T-helper 2 cell treated with Interferon-gamma antibody and Interleukin-4, amounts not matched to agents 5 μg/mL and 100 μg/mL, for 36 hours (primary cell): ENCODE measurements around the gene RC3H1.

Experiments
- DNase-seq: peaks from one replicate; pipeline ENCODE4 v3.0.0; 2021; ENCODE audit warnings: low spot score
- H3K27ac Mint-ChIP-seq: one replicate; pipeline ENCODE4 v1.8.0; 2021; ENCODE audit warnings: mild to moderate bottlenecking, mixed read lengths
- H3K27me3 Mint-ChIP-seq: one replicate; pipeline ENCODE4 v1.8.0; 2021; ENCODE audit warnings: low read depth, mixed read lengths
- H3K36me3 Mint-ChIP-seq: one replicate; pipeline ENCODE4 v1.8.0; 2021; ENCODE audit warnings: low read depth, mixed read lengths
- H3K4me1 Mint-ChIP-seq: one replicate; pipeline ENCODE4 v1.8.0; 2021; ENCODE audit warnings: low read depth, mixed read lengths
- H3K4me3 Mint-ChIP-seq: one replicate; pipeline ENCODE4 v1.8.0; 2022; ENCODE audit warnings: mild to moderate bottlenecking, moderate library complexity, mixed read lengths
- H3K9me3 Mint-ChIP-seq: one replicate; pipeline ENCODE4 v1.8.0; 2021; ENCODE audit warnings: mixed read lengths

The RC3H1 gene

DNA sequence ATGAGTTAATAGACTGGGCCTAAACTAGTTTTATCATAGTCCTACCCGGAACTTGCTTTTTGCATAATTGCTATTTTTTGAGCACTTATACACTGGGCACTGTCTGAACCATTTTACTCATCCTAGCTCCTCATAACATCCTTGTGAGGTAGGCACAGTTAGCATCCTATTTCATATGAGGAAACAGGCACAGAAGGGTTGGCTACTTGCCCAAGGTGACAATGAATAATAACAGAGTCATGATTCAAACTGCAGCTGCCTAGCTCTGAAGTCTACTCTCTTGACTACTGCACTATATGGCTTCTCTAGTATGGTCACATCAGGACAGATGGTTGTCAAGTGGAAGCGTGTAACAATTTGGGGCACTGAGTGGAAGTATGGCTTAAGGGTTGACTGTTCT is 18.2 kb upstream of the RC3H1 start:
- peaks cover 2% of the 10 kb centered on the region for H3K27me3 Mint-ChIP-seq
- no peak overlapping the region for H3K27ac Mint-ChIP-seq
- H3K4me3 Mint-ChIP-seq, result no peak overlapping the region
- H3K9me3 Mint-ChIP-seq, result no peaks in the 10 kb centered on the region
- no peak for DNase-seq
- H3K36me3 Mint-ChIP-seq, result no peaks in the 10 kb centered on the region
- no peaks in the 10 kb centered on the region for H3K4me1 Mint-ChIP-seq

- no peak for DNase-seq
- Mint-ChIP-seq H3K4me3 (no peak overlapping the region), H3K36me3 (no peaks in the 10 kb centered on the region), H3K4me1 (no peaks in the 10 kb centered on the region), H3K27ac (no peak overlapping the region), H3K27me3 (peaks cover 4% of the 10 kb centered on the region), H3K9me3 (no peaks in the 10 kb centered on the region)
Observed at GRCh38 chr1:174039027-174039426, 16.9 kb upstream of the RC3H1 start.

- Mint-ChIP-seq H3K27me3 (peaks cover 13% of the 10 kb centered on the region), H3K36me3 (no peaks in the 10 kb centered on the region), H3K27ac (no peak overlapping the region), H3K4me1 (no peaks in the 10 kb centered on the region), H3K4me3 (no peak overlapping the region), H3K9me3 (no peaks in the 10 kb centered on the region)
- DNase-seq, result no peak
Observed at GRCh38 chr1:174036798-174037197, 14.6 kb upstream of the RC3H1 start.

DNA sequence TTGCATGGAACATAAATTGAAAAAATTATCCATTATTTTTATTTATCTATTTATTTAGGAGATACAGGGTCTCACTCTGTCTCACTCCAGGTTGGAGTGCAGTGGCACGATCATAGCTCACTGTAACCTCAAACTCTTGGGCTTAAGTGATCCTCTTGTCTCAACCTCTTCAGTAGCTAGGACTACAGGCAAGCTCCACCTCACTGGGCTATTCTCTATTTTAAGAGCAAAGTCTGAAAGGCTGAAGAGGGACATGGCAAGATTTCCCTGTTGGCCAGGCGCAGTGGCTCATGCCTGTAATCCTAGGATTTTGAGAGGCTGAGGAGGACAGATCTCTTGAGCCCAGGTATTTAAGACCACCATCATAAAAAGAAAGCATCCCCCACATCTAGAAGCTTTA is 14.0 kb upstream of the RC3H1 start:
- Mint-ChIP-seq H3K27ac (no peak overlapping the region), H3K4me3 (no peak overlapping the region), H3K27me3 (peaks cover 18% of the 10 kb centered on the region), H3K9me3 (no peaks in the 10 kb centered on the region), H3K36me3 (no peaks in the 10 kb centered on the region), H3K4me1 (no peaks in the 10 kb centered on the region)
- DNase-seq, result no peak

DNA sequence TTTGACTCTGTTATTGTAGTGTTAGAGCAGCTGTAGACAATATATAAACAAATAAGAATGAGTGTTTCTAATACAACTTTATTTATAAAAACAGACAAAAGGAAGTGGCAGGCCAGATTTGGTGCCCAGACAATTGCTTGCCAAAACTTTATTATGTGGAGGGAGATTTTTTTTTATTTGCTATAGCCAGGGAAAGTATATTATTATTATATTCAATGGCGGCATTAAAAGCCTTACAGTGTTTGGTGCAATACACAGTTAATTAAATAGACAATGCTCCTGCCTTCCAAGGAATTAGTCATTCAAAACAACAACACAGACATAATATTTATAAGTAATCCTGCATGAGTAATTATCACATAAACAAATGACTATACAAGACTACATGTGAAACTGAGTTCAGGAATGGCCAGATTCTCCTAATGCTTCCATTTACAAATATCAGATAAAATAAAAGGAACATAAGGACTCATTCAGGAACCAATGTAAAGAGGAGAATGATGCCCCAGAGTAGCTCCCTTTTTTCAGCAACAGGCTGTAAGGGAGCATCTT is 10.6 kb upstream of the RC3H1 start:
- Mint-ChIP-seq H3K27ac (no peak overlapping the region), H3K4me1 (no peaks in the 10 kb centered on the region), H3K4me3 (no peak overlapping the region), H3K9me3 (no peaks in the 10 kb centered on the region), H3K36me3 (no peaks in the 10 kb centered on the region), H3K27me3 (peaks cover 20% of the 10 kb centered on the region)
- DNase-seq, result no peak

GRCh38 chr1:174031099-174031498 is 8.9 kb upstream of the RC3H1 start:
- H3K4me3 Mint-ChIP-seq, result no peak overlapping the region
- DNase-seq, result no peak
- H3K4me1 Mint-ChIP-seq, result no peaks in the 10 kb centered on the region
- no peak overlapping the region for H3K27ac Mint-ChIP-seq
- no peaks in the 10 kb centered on the region for H3K9me3 Mint-ChIP-seq
- H3K36me3 Mint-ChIP-seq, result no peaks in the 10 kb centered on the region
- peaks cover 18% of the 10 kb centered on the region for H3K27me3 Mint-ChIP-seq

DNA sequence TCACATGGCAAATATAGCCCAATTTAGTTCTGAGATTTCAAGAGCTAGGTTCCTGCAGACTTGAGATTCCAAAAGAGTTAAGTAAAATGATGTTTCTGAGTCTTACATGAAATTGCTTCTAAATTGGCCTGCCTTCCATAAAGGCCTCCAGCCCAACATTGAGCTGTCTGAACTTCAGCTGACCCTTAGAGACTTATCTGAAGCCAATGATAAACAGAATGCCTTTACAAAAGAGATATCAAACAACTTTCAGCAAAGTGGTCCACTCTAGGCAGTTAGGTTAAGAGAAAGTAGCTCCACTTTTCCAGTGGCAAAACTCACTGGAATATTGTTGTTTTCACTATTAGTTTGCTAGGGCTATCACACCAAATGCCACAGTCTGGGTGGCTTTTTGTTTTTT is 6.3 kb upstream of the RC3H1 start:
- Mint-ChIP-seq H3K9me3 (no peaks in the 10 kb centered on the region), H3K4me3 (no peak overlapping the region), H3K27ac (no peak overlapping the region), H3K27me3 (peaks cover 14% of the 10 kb centered on the region), H3K36me3 (no peaks in the 10 kb centered on the region), H3K4me1 (no peaks in the 10 kb centered on the region)
- DNase-seq, result no peak

DNA sequence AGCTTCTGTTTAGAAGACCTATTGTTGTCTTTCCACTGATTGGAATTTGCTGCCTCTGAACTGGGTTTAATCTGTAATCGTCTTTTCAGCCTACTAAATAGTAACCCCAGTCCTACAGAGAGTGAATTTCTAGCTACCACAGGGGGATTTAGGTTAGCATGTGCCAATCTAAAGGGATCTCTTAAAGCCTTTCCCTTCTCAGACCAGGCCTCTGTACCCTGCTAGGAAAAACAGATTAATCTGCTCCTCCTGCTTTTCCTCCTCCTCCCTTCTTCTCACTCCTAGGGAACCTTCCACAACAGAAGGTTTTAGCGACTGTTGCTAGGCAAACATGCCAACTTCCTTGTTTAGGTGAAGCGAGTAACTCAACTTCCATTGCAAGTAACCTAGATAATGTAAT is 1.3 kb upstream of the RC3H1 start:
- peak overlapping the region; percentile 28 for H3K27ac Mint-ChIP-seq
- peaks cover 24% of the 10 kb centered on the region for H3K4me1 Mint-ChIP-seq
- peak overlapping the region; percentile 89 for H3K4me3 Mint-ChIP-seq
- no peak for DNase-seq
- H3K27me3 Mint-ChIP-seq, result no peaks in the 10 kb centered on the region
- peaks cover 19% of the 10 kb centered on the region for H3K36me3 Mint-ChIP-seq
- H3K9me3 Mint-ChIP-seq, result no peaks in the 10 kb centered on the region

DNA sequence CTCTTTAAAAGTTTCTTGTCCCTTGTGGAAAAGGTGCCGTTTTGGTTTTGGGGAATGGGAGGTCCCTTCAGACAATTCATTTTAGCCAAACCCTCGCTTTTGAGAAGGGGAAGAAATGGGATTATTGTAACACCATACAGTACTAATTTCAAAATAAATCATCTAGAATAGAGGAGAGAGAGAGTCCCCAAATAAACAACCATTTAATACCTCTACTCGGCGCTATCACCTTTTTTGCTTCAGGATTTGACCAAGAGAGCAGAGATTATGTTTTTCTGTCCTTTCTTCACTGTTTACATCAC is 770 bp upstream of the RC3H1 start:
- Mint-ChIP-seq H3K27ac (peak overlapping the region; percentile 95), H3K36me3 (peaks cover 20% of the 10 kb centered on the region), H3K4me1 (peaks cover 26% of the 10 kb centered on the region), H3K9me3 (no peaks in the 10 kb centered on the region), H3K27me3 (no peaks in the 10 kb centered on the region), H3K4me3 (peak overlapping the region; percentile 89)
- DNase-seq, result no peak

GRCh38 chr1:174021591-174022079 is 522 bp downstream of the RC3H1 start:
- Mint-ChIP-seq H3K9me3 (no peaks in the 10 kb centered on the region), H3K4me3 (peak overlapping the region; percentile 97), H3K27ac (peak overlapping the region; percentile 88), H3K27me3 (no peaks in the 10 kb centered on the region), H3K4me1 (peaks cover 31% of the 10 kb centered on the region), H3K36me3 (peaks cover 20% of the 10 kb centered on the region)
- no peak for DNase-seq

DNA sequence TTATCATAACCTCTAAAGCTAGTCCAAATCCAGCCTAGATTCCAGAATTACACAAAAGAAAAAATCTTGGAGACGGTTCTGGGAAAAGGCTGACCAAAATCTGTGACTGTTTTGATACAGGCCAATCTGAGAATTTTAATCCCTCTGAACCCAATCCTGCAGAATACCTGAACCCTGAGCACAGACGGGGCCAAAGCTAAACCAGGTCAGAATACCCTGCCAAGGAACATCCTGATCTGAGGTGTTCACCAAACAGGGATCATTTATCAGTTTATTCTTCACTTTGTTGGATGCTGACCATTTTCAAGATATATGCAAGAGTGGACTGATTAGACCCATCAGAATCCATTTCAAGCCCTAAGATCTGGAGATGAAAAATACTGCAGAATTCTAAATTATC is 3.6 kb downstream of the RC3H1 start:
- DNase-seq, result no peak
- H3K4me1 Mint-ChIP-seq, result peaks cover 33% of the 10 kb centered on the region
- no peaks in the 10 kb centered on the region for H3K9me3 Mint-ChIP-seq
- H3K4me3 Mint-ChIP-seq, result peak overlapping the region; percentile 29
- H3K27ac Mint-ChIP-seq, result no peak overlapping the region
- H3K27me3 Mint-ChIP-seq, result no peaks in the 10 kb centered on the region
- H3K36me3 Mint-ChIP-seq, result peaks cover 22% of the 10 kb centered on the region

DNA sequence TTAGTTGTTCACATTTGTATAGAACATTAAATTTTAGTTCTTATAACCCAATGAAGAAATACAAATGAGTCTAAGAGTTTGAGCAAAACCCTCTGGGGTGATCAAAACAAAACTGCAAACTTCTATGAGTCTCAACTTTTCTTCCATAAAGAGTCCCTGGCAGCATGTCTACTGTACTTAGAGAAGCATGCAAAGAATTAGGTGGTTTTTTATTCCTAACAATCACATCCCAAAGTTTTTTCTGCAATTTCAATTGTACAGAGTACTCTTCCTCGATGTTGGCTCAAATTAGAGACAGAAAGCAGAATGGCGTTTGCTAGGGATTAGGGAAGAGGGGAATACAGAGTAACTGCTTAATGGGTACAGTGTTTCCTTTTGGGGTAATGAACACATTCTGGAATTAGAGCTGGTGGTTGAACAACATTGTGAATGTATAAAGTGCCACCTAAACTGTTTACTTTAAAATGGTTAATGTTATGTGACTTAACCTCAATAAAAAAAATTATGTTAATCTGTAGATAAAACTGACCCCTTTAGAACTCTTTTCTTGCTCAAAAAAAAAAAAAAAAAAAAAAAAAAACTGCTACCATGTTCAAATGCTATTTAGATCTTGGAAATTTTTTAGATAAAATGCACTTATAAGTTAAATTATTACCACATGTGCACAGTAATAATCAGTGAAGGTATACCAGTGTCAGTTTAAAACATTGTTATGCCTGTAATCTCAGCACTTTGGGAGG is 4.8 kb downstream of the RC3H1 start:
- no peak overlapping the region for H3K27ac Mint-ChIP-seq
- no peak overlapping the region for H3K4me3 Mint-ChIP-seq
- H3K9me3 Mint-ChIP-seq, result no peaks in the 10 kb centered on the region
- peaks cover 25% of the 10 kb centered on the region for H3K36me3 Mint-ChIP-seq
- H3K4me1 Mint-ChIP-seq, result peaks cover 27% of the 10 kb centered on the region
- DNase-seq, result no peak
- H3K27me3 Mint-ChIP-seq, result no peaks in the 10 kb centered on the region

GRCh38 chr1:174013864-174014418 is 8.2 kb downstream of the RC3H1 start:
- Mint-ChIP-seq H3K36me3 (peaks cover 18% of the 10 kb centered on the region), H3K9me3 (no peaks in the 10 kb centered on the region), H3K4me1 (peaks cover 22% of the 10 kb centered on the region), H3K27ac (no peak overlapping the region), H3K27me3 (no peaks in the 10 kb centered on the region), H3K4me3 (no peak overlapping the region)
- no peak for DNase-seq

- Mint-ChIP-seq H3K36me3 (peaks cover 24% of the 10 kb centered on the region), H3K27ac (no peak overlapping the region), H3K9me3 (no peaks in the 10 kb centered on the region), H3K27me3 (no peaks in the 10 kb centered on the region), H3K4me1 (peaks cover 13% of the 10 kb centered on the region), H3K4me3 (no peak overlapping the region)
- no peak for DNase-seq
Observed at GRCh38 chr1:174008979-174009378, 13.2 kb downstream of the RC3H1 start.

- Mint-ChIP-seq H3K4me3 (no peak overlapping the region), H3K27me3 (no peaks in the 10 kb centered on the region), H3K36me3 (peaks cover 26% of the 10 kb centered on the region), H3K27ac (no peak overlapping the region), H3K4me1 (peaks cover 15% of the 10 kb centered on the region), H3K9me3 (no peaks in the 10 kb centered on the region)
- DNase-seq, result no peak
Observed at GRCh38 chr1:174008269-174008668, 13.9 kb downstream of the RC3H1 start.
